ENCODE data around the gene RNF220. TPM values are rescaled to one million over a fixed set of nuclear protein-coding genes. Genes with fewer than 3 reads are reported as not detected.

RNF220 gene
- total RNA-seq, 1 experiment from 2014 or later: 66.6 TPM

DNA sequence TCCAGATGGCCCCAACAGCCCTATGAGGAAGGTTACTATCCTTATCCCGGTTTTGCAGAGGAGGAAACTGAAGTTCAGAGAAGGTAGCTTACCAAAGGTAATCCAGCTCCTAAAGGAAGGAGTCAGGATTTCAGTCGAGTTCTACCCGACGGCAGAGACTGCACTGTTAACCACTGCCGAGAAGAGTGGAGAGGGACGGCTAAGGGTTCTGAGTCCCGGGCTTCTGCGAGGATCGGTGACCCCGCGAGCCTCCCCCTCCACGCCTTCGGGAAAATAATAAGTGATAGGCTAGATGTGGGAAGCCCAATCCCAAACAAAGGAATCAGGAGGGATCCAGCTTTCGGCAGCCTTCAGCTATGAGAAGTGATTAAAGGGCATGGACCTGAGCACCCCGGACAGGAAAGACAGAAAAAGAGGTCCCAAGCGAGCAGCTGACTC, 268.6 kb downstream of the RNF220 start:
- ATAC-seq (peak; percentile 1; the same call in 1 of the 2 replicates), DNase-seq (peak; percentile 11)
- no peaks in the 10 kb centered on the region for H3K79me2 ChIP-seq (ENCODE audit: low read length)
- BruUV-seq (replicated peaks): TSS peak; percentile 73
- peak overlapping the region; percentile 78 for H3K9ac ChIP-seq (ENCODE audit: low read length)
- H3K4me3 ChIP-seq (ENCODE audit: low read length): peak overlapping the region; percentile 79
- H3K4me2 ChIP-seq (ENCODE audit: low read length): peak overlapping the region; percentile 96
- TF ChIP-seq EZH2phosphoT487 (IDR thresholded peaks at IDR 0.05; ENCODE audit: borderline replicate concordance, low read length) (no peak), EZH2 (IDR thresholded peaks at IDR 0.05; ENCODE audit: low read length, unreplicated experiment) (no peak)
- TF ChIP-seq, protein P1, sequence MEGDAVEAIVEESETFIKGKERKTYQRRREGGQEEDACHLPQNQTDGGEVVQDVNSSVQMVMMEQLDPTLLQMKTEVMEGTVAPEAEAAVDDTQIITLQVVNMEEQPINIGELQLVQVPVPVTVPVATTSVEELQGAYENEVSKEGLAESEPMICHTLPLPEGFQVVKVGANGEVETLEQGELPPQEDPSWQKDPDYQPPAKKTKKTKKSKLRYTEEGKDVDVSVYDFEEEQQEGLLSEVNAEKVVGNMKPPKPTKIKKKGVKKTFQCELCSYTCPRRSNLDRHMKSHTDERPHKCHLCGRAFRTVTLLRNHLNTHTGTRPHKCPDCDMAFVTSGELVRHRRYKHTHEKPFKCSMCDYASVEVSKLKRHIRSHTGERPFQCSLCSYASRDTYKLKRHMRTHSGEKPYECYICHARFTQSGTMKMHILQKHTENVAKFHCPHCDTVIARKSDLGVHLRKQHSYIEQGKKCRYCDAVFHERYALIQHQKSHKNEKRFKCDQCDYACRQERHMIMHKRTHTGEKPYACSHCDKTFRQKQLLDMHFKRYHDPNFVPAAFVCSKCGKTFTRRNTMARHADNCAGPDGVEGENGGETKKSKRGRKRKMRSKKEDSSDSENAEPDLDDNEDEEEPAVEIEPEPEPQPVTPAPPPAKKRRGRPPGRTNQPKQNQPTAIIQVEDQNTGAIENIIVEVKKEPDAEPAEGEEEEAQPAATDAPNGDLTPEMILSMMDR (conservative IDR thresholded peaks at IDR 0.05; ENCODE audit: low read depth, low read length): no peak
- H3K9me2 ChIP-seq (replicated peaks; ENCODE audit: low read length): no peaks in the 10 kb centered on the region
- intact Hi-C loops (cut with micrococcal nuclease): loop anchor here (5.0 kb wide), 1 partner anchor 34 kb away; no protein-coding TSS in a partner anchor
- no peaks in the 10 kb centered on the region for H3K27me3 ChIP-seq (ENCODE audit: low read length)
- H3K36me3 ChIP-seq (ENCODE audit: low read depth, low read length): no peaks in the 10 kb centered on the region
- ChIA-PET POLR2A (ENCODE audit: unreplicated experiment) (interaction anchor here (0.6 kb wide), 1 partner anchor 48 kb away, joined by 3 read pairs; no protein-coding TSS in a partner anchor), CTCF (interaction anchor here (0.6 kb wide), 1 partner anchor 12 kb away, joined by 3 read pairs; no protein-coding TSS in a partner anchor)
- no peaks in the 10 kb centered on the region for H4K20me1 ChIP-seq (ENCODE audit: low read length)
- H2AFZ ChIP-seq (ENCODE audit: low read length): peak overlapping the region; percentile 89
- H3K4me1 ChIP-seq (ENCODE audit: insufficient read depth, low read length): peaks cover 42% of the 10 kb centered on the region
- H3K9me3 ChIP-seq (ENCODE audit: low read length): no peaks in the 10 kb centered on the region
- H3K27ac ChIP-seq (ENCODE audit: low read length): 0 out of 2 replicates have a peak overlapping the region, but pooled peaks have one; percentile 5
- peaks cover 3% of the 10 kb centered on the region for H3F3A ChIP-seq (ENCODE audit: low read length, unreplicated experiment)

GRCh38 chr1:44674113-44675000, 269.3 kb downstream of the RNF220 start, which contains the start of the genes ARMH1 and TMEM53:
Gene ARMH1 (plus strand): TSS chr1:44674714. CDS start chr1:44689698, 14,984 bp downstream.
Gene TMEM53 (minus strand): TSS chr1:44674481. CDS start chr1:44674391, 90 bp downstream.
- Histone ChIP-seq H3K79me2 (ENCODE audit: low read length) (no peaks in the 10 kb centered on the region), H2AFZ (ENCODE audit: low read length) (peak within 1 kb of the TSS; percentile 89), H3K27me3 (ENCODE audit: low read length) (no peaks in the 10 kb centered on the region), H3K27ac (ENCODE audit: low read length) (peak within 1 kb of the TSS; percentile 78), H3K9me3 (ENCODE audit: low read length) (no peaks in the 10 kb centered on the region), H3K9ac (ENCODE audit: low read length) (peak within 1 kb of the TSS; percentile 78), H4K20me1 (ENCODE audit: low read length) (no peaks in the 10 kb centered on the region), H3F3A (ENCODE audit: low read length, unreplicated experiment) (peaks cover 3% of the 10 kb centered on the region), H3K4me3 (ENCODE audit: low read length) (peak within 1 kb of the TSS; percentile 79), H3K4me2 (ENCODE audit: low read length) (peak within 1 kb of the TSS; percentile 96), H3K9me2 (replicated peaks; ENCODE audit: low read length) (no peaks in the 10 kb centered on the region), H3K4me1 (ENCODE audit: insufficient read depth, low read length) (peaks cover 42% of the 10 kb centered on the region), H3K36me3 (ENCODE audit: low read depth, low read length) (no peaks in the 10 kb centered on the region)
- no TSS peak for BruUV-seq (replicated peaks)
- DNase-seq (peak; percentile 99), ATAC-seq (peak; percentile 91)
- ChIA-PET POLR2A (ENCODE audit: unreplicated experiment) (interaction anchor here (0.6 kb wide), 1 partner anchor 48 kb away, joined by 3 read pairs; no protein-coding TSS in a partner anchor), CTCF (interaction anchor here (0.6 kb wide), 1 partner anchor 11 kb away, joined by 3 read pairs; no protein-coding TSS in a partner anchor)
- TF ChIP-seq, protein P1 (conservative IDR thresholded peaks at IDR 0.05; ENCODE audit: low read depth, low read length): 0 out of 2 replicates have a peak, but pooled peaks have one; percentile 20
- TF ChIP-seq EZH2phosphoT487 (IDR thresholded peaks at IDR 0.05; ENCODE audit: borderline replicate concordance, low read length) (no peak), EZH2 (IDR thresholded peaks at IDR 0.05; ENCODE audit: low read length, unreplicated experiment) (no peak)
- intact Hi-C loops (cut with micrococcal nuclease): loop anchor here (5.0 kb wide), 1 partner anchor 33 kb away; no protein-coding TSS in a partner anchor
